ENCODE data around the gene PRR15L.
"Not testable (repeated sequence)": the region's sequence is repeated elsewhere in the genome, so short reads cannot be mapped to it uniquely, and the experiment has no call there.

Gene PRR15L, protein sequence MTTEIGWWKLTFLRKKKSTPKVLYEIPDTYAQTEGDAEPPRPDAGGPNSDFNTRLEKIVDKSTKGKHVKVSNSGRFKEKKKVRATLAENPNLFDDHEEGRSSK

DNA sequence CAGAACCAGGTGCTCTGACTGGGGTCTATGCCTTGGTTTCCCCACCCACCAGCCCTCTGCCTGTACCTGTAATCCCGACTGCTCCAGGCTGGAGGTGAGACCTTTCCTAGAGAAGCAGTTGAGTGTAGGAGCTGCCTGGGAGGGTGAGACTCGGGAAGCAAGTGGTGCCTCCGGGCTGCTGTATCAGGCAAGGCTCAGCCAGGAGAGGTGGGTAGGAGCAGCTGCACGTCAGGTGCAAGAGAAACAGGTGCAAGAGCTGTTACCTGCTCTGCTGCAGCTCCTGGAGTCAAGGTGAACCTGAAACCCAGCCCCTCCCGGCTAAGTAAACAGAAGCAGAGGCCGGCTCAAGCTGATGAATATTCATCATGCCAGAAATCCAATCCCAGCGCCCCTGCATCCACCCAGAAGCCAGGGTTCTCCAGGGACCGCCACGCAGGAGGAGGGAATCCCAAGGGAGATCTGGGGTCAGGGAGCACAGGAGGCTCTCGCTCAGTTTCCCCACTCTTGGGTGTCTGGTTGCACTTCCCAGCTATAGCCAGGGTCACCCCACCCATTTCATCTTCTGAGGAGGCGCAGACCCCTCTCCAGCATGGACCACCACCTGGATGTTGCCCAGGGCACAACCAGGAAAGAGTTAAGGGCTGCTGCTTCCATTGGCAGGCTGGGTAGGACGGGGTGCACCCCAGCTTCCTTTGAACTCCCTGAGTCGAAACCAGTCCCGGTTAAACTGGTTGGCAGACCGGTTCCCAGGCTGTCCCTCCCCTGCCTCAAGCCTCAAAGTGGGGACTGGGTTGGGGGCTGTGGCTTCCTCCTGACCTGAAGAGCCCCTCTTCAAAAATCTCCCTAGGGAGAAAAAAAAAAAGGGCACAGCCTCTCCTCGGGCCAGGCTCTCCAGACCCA, at the start of gene PRR15L:
Gene PRR15L (minus strand): TSS at position 293 of the 900 bp plus-strand sequence. CDS start 4,649 bp downstream, outside the sequence.
- no peak for DNase-seq

DNA sequence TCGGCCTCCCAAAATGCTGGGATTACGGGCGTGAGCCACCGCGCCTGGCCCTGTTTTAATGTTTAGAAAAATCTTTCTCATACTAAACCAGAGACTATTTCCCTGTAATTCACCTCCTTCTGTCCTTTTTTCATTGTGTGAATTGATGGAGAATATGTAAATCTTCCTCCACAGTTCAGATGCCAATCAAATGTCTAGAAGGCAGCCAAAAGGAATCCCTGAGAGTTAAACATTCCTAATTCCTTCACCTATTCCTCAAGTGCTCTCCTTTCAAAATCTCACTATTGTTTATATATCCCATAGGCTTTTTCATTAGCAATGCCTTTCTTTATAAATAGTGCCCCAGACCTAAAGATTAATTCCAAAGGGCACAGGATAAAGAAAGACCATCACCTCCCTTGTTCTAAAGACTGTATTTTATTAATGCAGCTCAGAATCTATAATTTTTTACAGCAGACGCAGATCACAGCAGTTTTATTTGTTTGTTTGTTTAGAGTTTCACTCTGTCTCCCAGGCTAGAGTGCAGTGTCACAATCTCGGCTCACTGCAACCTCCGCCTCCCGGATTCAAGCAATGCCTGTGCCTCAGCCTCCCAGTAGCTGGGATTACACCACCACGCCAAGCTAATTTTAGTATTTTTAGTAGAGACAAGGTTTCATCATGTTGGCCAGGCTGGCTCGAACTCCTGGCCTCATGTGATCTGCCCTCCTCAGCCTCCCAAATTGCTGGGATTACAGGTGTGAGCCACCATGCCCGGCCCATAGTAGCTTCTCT, 49.4 kb upstream of the PRR15L start:
- no peak for DNase-seq

DNA sequence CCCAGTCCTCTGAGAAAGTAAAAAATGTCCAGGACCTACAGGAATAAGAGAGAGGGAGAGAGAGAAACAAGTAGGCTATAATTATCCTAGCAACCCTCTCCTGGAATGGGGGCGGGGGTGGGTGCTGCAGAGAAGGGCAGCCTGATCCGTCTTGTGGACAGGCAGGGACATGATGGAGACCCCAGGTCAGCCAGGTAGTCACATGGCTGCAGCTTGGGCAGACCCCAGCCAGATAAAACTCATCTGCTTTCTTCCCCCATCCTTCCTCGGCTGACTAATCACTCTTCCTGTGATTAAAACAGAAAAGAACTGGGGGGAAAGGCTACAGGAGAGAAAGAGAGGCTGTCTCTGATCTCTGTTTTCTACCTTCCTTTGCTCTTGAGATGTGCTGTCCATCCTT, 47.3 kb upstream of the PRR15L start:
- no peak for DNase-seq

DNA sequence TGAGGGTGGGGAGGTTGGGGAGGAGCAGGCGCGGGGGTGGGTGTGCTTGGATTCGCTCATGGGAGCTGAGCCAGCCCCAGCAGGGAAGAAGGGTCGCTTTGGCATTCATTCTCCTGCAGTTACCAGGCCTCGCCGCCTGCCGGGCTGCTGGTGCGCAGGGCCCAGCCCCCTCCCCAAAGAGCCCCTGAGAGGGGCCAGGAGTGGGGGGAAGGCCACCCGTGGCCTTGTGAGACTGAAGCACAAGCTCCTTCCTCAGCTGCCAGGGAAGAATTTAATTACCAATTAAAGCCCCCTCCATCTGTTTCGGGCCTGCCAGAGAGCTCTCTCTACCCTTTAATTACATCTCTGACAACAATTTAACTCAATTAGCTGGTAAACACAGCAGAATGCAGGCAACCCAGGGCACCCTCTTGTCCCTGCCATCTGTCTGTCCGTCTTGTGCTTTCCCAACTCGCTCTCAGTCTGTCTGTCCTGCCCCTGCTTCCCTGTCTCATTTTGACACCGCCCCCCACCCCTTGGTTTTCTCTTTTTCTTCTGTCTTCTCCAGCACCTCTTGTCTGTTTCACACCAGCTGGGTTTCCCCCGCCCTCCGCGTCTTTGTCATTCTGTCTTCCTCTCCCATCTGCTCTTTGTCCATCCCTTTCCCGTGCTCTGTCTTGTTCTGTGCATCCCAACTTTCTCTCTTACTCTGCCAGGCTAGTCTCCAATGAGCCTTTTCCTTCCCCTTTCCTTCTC, 45.9 kb upstream of the PRR15L start:
- no peak for DNase-seq

DNA sequence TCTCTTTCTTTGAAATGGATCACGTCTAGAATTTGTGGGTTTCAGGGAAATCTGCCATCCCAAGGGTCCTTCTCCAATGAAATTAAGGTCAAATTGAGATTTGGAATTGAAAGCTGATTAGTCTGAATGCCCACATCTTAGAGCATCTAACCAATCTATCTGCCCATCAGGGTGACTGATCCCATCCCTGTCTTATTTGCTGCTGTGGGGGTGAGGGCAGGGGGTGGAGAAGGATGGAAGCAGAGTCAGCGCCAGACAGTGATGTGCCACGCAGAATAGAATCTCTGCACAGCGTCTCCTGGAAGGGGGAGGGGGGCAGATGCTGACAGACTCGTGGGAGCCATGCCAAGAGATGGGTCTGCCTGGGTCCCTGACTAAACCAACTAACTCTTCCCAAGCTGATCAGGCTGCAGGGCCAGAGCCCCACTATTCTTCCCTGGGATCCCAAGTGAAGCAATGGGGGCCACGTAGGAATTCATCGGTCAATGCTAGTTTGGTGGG, 45.3 kb upstream of the PRR15L start:
- no peak for DNase-seq

DNA sequence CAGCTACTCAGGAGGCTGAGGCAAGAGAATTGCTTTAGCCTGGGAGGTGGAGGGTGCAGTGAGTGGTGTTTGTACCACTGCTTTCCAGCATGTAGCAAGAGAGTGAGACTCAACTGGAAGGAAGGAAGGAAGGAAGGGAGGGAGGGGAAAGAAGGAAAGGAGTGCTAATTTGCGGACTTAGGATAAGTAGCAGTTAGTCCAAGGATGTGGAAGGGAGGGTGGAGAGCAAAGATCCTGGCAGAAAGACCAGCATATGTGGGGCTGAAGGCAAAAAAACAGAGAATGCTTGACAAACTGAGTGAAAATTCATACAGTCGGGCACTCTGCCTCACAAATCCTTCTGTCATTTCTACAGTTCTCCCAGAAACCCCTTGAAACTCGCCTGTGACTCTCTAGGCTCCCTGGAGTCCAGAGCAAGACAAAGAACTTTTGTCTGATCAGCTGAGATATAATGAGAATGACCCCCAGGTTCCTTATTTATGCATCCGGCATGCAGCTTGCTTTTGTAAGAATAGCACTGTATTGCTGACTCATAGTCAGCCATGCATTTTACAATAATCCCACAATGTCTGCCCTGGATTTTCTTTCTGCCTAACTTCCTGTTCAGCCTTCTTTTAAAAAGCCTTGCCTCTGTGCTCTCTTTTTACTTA, 44.7 kb upstream of the PRR15L start:
- no peak for DNase-seq

DNA sequence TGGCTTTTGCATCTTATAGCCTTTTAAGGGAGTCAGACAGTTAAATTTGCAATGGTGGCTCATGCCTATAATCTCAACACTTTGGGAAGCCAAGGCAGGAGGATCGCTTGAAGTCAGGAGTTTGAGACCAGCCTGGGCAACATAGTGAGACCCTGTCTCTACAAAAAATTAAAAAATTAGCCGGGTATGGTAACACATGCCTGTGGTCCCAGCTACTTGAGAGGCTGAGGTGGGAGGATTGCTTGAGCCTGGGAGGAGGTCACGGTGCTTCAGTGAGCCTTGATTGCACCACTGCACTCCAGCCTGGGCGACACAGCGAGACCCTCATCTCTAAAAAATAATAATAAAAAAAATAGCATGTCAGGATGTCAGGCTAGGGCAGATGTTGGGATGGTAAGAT, 44.0 kb upstream of the PRR15L start:
- not testable (repeated sequence) for DNase-seq

DNA sequence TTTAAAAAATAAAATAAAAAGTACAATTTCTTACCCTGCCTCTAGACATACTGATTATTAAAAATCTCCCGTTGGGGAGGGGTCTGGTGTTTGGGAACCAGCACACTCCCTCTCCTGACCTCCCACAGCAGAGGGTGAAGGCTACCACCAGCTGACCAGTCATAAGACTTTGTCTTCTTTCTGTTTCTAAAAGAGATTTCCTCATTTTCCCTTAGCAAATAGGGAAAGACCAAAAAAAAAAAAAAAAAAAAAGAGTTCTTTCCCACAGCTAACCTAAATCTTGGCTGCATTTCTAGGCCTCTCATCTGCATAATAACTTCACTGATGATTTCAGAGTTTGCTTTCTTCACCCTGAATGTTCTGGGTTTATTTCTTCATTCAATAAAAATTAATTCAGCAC, 43.5 kb upstream of the PRR15L start:
- DNase-seq, result no peak

DNA sequence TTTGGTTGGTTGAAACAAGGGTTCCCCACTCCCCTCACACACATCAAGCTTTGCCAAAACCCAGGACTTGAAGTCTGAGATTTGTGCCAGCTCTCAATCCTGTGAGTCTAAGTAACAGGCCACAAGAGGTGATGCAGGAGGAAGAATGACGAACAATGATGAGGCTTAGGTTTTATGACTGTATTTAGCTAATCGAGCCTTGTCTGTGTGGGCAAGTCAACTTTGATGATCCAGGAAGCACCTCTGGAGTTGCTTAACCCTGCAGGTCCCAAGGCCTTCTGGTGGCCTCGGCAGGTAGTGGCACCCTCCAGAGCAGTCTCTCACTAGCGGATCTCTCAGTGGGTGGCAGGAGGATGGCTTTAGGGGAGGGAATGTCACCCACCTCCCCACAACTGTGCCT, 41.9 kb upstream of the PRR15L start:
- no peak for DNase-seq

DNA sequence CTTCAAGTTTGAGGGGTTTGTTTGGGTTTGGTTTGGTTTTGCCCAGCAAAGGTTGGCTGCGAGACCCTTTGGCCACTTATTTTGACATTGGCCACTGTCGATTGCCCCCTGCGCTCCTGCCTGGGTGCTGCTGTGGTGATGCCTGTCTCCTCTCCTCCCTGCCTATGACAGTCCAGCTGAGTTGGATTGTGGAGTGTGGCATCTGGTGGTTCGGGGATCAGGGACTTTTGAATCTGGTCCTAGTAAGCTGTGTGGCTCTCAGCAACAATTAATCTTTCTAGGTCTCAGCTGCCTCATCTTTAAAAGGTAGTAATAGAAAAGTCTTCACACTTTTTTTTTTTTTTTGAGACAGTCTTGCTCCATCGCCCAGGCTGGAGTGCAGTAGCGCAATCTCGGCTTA, 40.4 kb upstream of the PRR15L start:
- no peak for DNase-seq

DNA sequence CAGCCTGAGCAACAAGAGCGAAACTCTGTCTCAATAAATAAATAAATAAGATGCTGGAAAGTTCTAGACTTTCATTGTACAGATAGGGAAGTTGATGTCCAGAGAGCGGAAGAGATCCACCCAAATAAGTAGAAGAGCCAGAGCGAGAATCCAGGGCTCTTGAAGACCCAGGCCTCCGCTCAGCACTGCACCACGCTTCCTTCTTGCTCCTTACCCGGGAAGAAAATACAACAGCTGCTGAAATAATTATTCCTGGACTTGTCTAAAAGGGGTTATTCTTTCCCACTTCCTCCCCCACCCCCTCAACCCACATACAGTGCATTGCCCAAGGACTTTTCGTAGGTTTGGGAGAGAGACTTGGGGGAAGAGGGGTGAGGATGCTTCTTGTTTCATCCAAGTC, 39.9 kb upstream of the PRR15L start:
- no peak for DNase-seq

DNA sequence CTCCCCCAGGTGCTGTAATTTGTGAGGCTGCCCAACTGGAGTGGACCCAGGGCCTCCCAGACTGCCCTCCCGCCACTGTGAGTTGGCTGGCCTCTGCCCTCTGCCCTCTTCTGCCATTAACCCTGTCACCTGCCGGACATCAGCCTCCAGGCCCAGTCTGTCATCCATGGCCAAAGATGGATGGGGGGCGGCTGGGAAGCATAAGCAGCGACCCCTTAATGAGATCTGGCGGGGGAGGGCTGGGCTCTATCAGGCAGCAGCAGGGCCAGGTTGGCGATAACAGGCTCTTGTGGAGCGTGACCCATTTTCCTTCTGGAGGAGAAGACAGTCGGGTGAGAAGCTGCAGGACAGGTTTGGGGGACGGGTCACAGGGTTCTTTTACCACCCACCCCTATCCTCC, 38.5 kb upstream of the PRR15L start:
- DNase-seq, result no peak

DNA sequence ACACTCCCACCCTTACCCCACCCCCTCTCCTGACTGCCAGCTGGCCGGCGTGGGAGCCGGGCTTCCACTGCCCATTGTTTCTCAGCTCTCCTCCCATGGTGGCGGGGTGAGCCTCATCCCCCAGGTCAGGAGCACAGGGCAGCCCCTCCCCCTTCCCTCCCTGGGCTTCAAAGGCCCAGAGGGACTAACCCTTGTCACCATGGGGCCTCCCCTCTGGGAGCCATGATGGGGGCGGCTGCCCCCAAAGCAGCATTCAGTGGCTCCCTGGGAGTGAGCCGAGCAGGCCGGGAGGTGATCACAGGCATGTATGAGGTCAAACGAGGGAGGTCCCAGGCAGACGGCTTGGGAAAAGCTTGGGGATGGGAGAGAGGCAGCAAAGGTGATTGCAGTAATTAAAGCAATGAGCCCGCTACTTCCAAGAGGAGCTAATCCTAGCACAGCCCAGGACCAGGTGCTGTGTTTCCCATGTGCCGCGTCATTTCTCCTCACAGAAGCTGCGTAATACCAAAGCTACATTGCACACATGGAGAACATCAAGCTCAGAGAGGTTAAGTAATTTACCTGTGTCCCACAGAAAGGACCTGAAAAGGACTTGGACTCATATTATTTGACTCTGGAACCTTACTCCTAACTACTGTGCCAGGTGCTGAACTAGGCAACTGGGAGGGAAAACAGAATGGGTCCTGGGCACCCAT, 37.7 kb upstream of the PRR15L start:
- no peak for DNase-seq

DNA sequence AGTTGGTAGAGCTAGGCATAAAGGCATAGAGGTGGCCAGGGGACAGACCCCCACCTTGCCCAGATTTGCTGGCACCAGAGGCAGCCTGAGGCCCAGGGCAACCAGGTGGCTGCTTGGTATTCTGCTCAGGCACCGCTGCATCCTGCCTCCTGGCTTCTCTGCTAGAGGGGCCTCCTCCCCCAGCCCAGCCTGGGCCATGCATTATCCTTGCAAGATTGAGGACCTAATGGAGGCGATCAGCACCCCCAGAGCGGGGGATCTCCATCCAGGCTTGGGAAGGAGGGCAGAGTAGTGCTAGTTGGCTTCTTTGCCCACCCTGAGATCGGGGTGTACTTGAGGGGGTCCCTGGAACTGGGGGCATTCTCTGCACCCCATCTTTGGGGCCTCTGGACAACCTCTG, 37.0 kb upstream of the PRR15L start:
- no peak for DNase-seq

DNA sequence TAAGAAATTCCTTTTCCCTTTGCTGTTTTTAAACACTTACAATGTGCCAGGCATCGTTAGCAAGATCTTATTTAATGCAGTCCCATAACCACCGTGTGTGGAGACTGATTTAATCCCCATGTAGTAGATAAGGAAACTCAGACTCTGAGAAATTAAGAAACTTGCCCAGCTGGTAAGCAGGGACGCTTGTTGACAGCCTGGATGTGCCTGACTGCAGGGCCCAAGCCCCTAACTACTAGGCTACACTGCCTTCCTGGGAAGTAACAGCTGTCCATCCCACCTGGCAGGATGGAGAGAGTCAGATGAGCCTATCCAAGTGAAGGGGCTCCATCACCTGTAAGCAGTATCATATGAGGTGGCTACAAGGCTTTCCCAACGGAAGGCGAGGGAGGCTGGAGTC, 36.3 kb upstream of the PRR15L start:
- no peak for DNase-seq

DNA sequence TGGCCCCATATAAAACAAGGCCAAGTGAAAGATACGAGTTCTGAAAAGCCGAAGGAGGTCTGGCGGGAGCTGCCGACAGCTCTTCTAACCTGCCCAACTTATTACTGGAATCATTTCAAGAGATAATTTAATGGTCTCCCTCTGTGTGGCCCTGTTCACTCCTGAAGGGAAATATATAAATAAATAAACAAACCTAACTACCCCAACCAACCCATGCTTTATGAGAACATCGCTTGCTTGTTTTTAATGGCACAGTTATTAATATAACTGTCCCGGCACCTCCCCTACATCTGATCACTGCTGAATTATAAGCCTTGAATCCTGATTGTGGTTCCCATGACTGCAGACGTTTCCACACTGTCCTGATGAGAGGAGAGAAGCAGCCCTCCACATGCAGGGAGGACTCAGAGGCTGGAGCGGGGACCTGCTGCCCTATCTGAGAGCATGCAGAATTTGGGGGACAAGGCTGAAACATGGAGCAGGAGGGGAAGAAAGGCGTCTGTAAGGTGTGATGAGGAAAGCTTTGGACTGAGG, 35.4 kb upstream of the PRR15L start:
- no peak for DNase-seq

DNA sequence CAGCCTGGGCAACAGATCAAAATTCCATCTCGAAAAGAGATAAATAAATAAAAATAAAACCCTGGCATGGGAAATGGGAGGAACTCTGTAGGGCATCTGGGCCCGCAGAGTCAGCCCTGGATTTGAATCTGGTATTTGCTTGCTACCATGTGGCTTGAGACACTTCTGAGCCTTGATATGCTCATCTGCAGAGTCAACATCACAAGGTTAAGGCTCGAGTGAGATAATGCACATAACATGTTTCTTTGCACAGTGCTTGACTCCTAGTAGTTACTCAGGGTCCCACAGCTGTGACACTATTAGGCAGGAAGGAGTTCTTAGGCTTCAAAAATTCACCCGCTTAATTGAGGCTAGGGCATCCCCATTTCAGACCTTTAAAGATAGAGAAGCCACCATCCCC, 34.5 kb upstream of the PRR15L start:
- no peak for DNase-seq

DNA sequence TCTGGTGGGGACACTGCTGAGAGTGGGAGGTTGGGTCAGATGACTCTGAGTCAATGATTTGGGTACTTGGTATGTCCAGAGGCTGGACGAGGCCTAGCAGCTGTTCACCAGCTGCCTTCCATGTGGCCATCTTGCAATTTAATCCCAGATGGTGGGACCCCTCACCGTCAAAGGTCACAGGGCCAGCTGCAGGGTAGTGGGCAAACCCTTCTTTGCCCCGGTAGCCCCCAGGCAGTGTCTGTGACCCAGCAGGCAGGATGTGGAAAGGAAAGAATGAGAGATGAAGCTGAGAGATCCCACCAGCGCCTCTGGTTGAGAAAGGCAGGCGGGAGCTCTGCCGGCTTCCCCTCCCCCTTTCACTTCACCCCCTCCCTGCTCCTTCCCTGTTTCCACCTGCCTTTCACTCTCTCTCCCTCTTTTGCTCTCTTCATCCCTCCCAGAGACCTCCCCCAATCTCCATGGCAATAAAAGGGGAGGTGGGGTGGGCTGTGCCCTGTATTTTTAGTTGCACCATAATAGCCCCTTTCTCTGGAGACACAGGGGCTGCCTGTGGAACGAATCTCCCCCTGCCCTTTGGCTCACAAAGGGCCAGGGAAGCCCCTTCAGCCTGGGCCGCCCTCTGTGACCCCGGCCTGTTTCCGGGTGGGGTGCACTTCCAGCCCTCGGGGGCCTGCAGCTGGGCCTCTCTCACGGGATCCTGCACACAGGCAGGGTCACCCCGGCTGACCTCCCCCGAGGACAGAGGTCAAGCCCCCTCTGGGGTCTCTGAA, 33.5 kb upstream of the PRR15L start:
- DNase-seq, result no peak

DNA sequence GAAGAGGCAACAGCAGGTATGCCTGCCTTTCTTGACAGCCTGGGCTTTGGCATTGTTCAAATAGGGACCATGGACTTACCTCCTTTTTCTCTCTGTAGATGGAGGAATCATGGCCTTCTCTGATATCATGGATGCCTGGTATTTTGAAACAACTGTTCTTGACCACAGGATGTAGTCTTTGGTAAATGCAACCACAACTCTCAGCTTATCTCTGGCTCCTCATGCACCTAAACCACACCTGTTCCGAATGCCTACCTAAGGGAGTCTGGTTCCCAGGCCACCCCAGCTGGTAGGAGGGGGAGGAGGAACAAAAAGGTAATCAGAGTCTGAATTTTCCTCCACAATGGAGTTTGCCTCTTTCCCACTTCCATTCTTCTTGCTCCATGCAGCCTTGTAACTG, 32.0 kb upstream of the PRR15L start:
- DNase-seq, result no peak

DNA sequence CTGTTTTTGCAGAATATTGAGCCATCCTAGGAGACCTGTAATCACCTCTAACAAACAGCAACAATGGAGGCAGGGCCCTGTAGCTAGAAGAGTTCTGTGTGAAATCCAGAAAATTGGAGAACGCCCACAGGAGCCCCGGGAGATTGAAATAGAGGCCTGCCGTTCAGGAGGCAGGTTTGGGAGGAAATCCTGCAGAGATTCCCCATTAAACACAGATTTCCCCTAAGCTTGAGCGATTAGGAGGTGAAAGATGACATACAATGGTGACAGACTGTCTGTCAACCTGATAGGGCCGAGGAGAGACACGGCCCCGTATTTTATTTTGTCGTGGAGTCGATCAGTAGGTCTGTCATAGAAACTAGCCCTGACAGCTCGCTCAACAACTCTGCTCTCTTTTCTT, 31.5 kb upstream of the PRR15L start:
- no peak for DNase-seq

DNA sequence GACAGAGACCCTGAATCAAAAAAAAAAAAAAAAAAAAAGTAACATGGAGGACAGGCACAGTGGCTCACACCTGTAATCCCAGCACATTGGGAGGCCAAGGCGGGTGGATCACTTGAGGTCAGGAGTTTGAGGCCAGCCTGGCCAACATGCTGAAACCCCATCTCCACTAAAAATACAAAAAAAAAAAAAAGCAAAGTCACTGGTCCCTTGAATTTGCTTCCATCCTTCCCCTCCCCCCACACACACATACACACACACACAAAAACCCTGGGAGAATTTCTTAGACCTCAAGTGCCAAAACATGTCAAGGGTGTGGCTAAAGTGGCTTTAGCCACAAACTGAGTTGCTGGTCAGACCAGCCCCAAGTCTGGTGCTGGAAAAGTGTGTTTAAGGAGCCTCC, 30.8 kb upstream of the PRR15L start:
- not testable (repeated sequence) for DNase-seq
